ENCODE data around the gene DEK.

DNA sequence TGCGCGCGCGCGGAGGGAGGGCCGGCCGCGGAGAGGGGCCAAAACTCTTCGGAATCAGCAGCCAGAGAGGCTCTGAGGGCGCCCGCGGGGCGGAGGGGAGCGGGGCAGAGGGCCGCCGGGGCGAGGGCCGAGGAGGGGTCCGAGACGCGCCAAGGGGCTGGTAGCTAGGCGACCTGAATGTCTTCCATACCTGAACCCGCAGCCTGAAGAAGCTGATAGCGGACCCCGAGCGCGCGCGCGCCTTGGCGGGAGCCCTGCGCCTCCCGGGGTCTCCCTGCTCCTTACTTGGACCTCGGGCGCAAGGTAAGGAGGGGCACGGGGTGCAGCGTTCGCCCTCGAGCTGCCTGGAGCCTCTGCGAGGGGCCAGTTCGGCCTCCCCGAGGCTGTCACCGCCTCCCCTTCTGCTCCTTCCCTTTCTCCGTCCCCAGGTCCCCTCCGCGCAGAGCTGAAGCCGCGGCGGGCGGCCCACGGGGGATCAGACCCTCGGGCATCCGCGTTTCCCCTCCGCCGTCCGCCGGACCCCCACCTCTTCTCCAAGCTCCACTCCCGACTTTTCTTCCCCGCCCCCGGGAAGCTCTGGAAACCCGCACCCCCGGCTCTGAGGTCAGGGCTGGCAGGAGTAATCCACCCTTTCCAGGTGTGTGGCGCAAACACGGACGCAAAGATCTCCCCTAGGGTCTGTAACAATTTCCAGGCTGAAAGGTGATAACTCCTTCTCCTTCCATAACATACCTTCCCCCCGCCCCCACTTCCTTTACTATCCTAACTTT is 13.1 kb upstream of the DEK start:
- TF ChIP-seq CTCF (conservative IDR thresholded peaks at IDR 0.05): no peak
- no peak for TF ChIP-seq EZH2 (IDR thresholded peaks at IDR 0.05; ENCODE audit: low read depth)

Measured in PC-9 (cell line).